Measurements from ENCODE around the gene OXCT2.
"Not testable (repeated sequence)": the region's sequence is repeated elsewhere in the genome, so short reads cannot be mapped to it uniquely, and the experiment has no call there.

Gene OXCT2

DNA sequence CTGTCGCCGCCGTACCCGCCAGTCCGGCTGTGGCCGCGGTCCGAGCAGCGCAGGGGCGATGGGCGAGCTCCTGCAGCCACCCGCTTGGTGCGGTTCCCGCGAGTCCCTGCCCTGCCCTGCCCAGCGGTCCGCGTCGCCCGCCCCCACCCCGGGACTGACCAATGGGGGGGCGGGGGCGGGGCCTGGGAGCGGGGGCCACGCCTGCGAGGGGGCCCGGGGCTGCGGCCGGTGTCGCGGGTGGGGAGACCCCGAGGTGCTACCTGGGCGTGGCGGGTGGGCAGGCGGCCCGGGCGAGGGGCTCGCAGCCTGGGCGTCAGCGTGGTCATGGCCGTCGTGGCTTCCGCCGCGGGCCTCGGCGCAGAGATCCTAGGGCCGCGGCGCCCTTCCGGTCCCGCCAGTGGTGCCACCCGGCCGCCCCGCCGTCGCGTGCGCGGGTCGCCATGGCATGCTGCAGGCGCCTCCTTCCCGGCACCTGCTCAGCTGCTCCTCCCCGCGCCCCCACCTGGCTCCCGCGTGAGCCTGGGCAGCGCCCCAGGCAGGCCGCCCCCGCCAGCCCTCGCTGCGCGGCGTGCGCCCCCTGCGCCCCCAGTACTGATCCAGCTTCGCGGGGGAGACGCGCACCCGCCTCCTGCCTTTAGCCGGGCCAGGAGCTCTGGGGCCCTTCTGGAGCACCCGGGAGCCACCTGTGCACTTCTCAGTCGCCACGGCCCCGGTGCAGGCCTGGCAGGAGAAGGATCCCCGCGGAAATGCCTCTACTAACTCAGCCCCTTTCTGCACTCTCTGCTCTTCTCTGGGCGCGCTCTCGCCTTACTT is 17.8 kb upstream of the OXCT2 start, which contains the start of gene BMP8B:
TSS of gene BMP8B (minus strand) at position 108 of the 813 bp plus-strand sequence. CDS start 380 bp downstream, outside the sequence.
- TF ChIP-seq POLR2AphosphoS5 (IDR thresholded peaks at IDR 0.05; ENCODE audit: borderline replicate concordance, low read depth, low read length) (no peak), FOXP2 (optimal IDR thresholded peaks at IDR 0.05; ENCODE audit: control extremely low read depth, extremely low read length, insufficient read depth) (no peak), EZH2 (IDR thresholded peaks at IDR 0.05) (no peak)
- no peaks in the 10 kb centered on the region for H3K9me3 ChIP-seq (ENCODE audit: low read depth, low read length)
- no peak within 1 kb of the TSS for H3K9ac ChIP-seq (ENCODE audit: insufficient read length)
- no peaks in the 10 kb centered on the region for H3K36me3 ChIP-seq (ENCODE audit: insufficient read depth, low read length)
- H3K4me3 ChIP-seq = peak within 1 kb of the TSS; percentile 73
- no peak for DNase-seq (ENCODE audit: low read depth, low spot score)
- H3K27ac ChIP-seq = no peak within 1 kb of the TSS

DNA sequence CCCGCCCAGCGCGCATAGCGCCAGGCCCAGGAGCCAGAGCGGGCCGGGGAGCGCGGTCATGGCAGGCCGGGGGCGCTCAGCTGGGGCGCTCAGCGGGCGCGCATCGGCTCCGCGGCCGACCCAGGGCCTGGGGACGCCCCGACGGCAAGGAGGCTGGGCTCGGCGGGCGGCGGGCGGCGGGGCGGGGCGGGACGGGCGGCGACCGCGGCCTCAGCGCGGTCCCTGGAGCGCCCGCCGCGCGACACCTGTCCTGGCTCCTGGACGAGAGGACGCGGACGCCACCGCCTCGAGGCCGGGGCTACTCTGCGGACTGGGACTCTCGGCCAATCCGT is 17.2 kb upstream of the OXCT2 start:
- no peak overlapping the region for H3K27ac ChIP-seq
- TF ChIP-seq POLR2AphosphoS5 (IDR thresholded peaks at IDR 0.05; ENCODE audit: borderline replicate concordance, low read depth, low read length) (no peak), FOXP2 (optimal IDR thresholded peaks at IDR 0.05; ENCODE audit: control extremely low read depth, extremely low read length, insufficient read depth) (no peak), EZH2 (IDR thresholded peaks at IDR 0.05) (no peak)
- no peaks in the 10 kb centered on the region for H3K36me3 ChIP-seq (ENCODE audit: insufficient read depth, low read length)
- peak overlapping the region; percentile 73 for H3K4me3 ChIP-seq
- no peak overlapping the region for H3K9ac ChIP-seq (ENCODE audit: insufficient read length)
- no peak for DNase-seq (ENCODE audit: low read depth, low spot score)
- H3K9me3 ChIP-seq (ENCODE audit: low read depth, low read length) = no peaks in the 10 kb centered on the region

DNA sequence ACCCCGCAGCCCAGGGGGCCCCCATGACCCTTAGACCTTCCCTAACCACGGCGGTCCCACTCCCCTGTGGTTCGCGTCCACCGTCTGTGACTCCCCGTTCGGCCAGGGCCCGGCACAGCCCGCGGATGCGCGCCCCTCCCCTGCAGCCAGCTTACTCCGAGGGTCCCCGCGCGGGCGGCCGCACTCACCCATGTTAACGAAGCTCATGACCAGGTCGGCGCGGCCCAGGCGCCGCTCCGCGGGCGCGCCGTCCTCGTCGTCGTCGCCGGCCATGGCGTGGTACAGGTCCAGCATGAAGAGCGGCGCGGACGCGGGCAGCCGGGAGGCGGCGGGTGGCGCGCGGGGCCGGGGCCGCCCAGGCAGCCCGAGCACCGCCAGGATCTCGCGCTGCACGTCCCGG is 16.8 kb upstream of the OXCT2 start:
- DNase-seq (ENCODE audit: low read depth, low spot score); H3K36me3 ChIP-seq (ENCODE audit: insufficient read depth, low read length); H3K9ac ChIP-seq (ENCODE audit: insufficient read length); H3K4me3 ChIP-seq; H3K9me3 ChIP-seq (ENCODE audit: low read depth, low read length); H3K27ac ChIP-seq: not testable (repeated sequence)

DNA sequence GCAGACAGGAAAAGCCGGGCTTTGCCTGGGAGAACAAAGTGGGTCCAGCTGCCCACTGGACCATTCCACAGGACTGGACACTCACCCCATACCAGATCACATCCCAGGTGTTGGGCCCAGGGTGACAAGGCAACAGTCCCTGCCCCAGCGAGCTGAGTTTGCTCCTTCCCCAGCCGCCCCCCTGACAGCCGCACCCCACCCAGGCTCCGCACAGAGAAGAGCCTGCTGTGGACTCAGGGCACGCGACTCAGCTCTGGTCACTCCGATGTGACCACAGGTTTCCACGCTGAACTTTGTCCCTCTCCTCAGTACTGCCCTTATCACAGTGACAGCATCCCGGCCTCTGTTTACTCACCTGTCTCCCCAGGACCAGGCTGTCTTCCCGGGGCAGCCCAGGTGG is 16.3 kb upstream of the OXCT2 start:
- DNase-seq (ENCODE audit: low read depth, low spot score) = no peak
- H3K36me3 ChIP-seq (ENCODE audit: insufficient read depth, low read length) = no peaks in the 10 kb centered on the region
- no peak overlapping the region for H3K4me3 ChIP-seq
- H3K9ac ChIP-seq (ENCODE audit: insufficient read length) = no peak overlapping the region
- no peaks in the 10 kb centered on the region for H3K9me3 ChIP-seq (ENCODE audit: low read depth, low read length)
- no peak overlapping the region for H3K27ac ChIP-seq
- TF ChIP-seq POLR2AphosphoS5 (IDR thresholded peaks at IDR 0.05; ENCODE audit: borderline replicate concordance, low read depth, low read length) (no peak), FOXP2 (optimal IDR thresholded peaks at IDR 0.05; ENCODE audit: control extremely low read depth, extremely low read length, insufficient read depth) (no peak), EZH2 (IDR thresholded peaks at IDR 0.05) (no peak)

DNA sequence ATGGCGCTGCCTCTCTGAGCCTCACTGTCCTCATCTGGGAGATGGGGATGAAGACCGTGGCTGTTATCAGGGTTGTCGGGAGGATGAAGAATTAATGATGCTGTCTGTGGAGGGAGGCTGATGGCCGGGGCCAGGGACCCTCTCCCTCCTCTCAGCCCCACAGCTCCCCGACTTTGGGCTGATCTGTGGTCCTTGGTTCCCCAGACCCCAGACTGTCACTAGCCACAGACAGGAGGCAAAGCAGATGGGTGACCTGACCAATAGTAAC is 15.9 kb upstream of the OXCT2 start:
- H3K36me3 ChIP-seq (ENCODE audit: insufficient read depth, low read length); H3K9ac ChIP-seq (ENCODE audit: insufficient read length); H3K4me3 ChIP-seq; DNase-seq (ENCODE audit: low read depth, low spot score); H3K27ac ChIP-seq; H3K9me3 ChIP-seq (ENCODE audit: low read depth, low read length): not testable (repeated sequence)

DNA sequence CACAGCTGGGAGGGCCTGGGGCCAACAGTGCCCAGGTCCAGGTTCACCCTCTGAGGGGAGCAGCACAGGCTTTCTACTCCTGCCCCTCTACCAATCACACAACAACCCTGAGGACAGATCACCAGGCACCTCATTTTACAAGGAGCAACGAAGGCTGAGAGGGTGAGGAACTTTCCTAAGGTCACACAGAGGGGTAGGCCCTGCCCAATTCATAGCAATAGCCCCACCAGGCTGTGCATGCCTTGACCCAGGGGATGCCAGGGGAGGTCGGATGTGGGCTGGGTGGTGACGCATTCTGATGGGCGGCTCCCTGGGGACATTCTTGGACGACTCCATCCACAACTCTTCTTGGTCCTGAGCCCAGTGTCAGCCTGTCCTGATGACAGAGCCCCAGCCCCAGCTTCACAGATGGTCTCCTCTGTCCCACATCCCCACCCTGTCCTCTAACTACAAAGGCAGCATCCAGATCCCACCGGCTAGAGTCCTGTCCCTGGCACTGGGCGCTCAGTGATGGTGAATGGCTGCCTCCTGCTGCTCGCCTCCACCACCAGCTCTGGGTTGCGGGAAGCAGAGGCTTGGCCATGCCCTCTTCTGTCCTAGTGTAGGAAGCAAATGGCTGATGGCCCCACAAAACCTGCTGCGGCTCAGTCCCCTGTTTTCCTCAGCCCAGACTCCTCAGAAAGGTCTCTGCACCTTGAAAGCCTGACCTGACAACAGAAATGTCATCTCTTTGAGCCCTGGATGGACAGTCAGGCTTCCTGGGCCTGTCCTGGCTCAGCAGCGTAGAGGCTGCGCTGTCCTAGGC is 15.4 kb upstream of the OXCT2 start:
- not testable (repeated sequence) for H3K36me3 ChIP-seq (ENCODE audit: insufficient read depth, low read length); H3K9ac ChIP-seq (ENCODE audit: insufficient read length); H3K4me3 ChIP-seq; H3K27ac ChIP-seq; H3K9me3 ChIP-seq (ENCODE audit: low read depth, low read length); DNase-seq (ENCODE audit: low read depth, low spot score)

DNA sequence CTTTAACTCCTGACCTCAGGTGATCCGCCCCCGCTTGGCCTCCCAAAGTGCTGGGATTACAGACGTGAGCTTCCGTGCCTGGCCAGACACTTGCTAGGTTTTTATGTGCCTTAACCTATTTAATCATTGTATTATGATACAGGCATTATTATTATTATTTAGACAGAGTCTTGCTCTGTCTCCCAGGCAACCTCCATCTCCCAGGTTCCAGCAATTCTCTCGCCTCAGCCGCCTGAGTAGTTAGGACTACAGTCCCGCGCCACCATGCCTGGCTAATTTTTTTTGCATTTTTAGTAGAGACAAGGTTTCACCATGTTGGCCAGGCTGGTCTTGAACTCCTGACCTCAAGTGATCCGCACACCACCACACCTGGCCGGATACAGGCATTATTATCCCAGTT is 11.5 kb upstream of the OXCT2 start:
- H3K9ac ChIP-seq (ENCODE audit: insufficient read length); H3K27ac ChIP-seq; H3K36me3 ChIP-seq (ENCODE audit: insufficient read depth, low read length); H3K4me3 ChIP-seq; DNase-seq (ENCODE audit: low read depth, low spot score); H3K9me3 ChIP-seq (ENCODE audit: low read depth, low read length): not testable (repeated sequence)

DNA sequence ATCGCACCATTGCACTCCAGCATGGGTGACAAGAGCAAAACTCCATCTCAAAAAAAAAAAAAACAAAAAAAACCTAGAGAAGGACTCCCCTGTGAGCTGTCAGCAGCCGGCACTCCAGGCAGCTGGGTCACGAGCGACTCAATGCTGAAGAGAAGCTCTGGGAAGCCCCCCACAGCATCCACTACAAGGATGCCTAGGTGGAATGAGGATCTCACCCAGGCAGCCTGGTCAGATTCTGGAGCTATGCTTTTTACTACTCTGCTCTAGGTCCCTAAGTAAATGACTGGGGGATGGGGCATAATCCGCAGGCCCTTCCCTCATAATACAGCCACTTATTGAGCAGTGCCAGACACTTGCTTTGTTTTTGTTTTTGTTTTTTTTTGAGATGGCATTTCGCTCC is 11.0 kb upstream of the OXCT2 start:
- Histone ChIP-seq H3K9me3 (ENCODE audit: low read depth, low read length) (no peaks in the 10 kb centered on the region), H3K9ac (ENCODE audit: insufficient read length) (no peak overlapping the region), H3K27ac (no peak overlapping the region), H3K36me3 (ENCODE audit: insufficient read depth, low read length) (no peaks in the 10 kb centered on the region), H3K4me3 (no peak overlapping the region)
- no peak for DNase-seq (ENCODE audit: low read depth, low spot score)
- TF ChIP-seq EZH2 (IDR thresholded peaks at IDR 0.05) = no peak

DNA sequence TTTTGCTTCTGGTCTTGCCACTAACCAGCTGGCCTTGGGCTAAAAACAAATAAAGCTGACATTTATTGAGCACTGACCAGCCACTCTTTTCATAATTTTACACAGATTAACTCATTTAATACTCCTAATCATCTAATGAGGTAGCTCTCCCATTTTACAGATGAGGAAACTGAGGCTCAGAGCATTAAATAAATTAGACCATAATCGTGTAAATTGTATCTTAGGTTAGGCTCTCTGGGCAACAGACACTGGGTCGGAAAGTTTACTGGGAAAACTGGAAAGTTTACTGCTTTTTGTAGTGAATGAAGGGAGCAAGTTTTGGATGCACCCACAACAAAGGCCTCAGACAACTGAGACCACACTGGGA is 10.2 kb upstream of the OXCT2 start:
- no peaks in the 10 kb centered on the region for H3K9me3 ChIP-seq (ENCODE audit: low read depth, low read length)
- DNase-seq (ENCODE audit: low read depth, low spot score) = no peak
- no peaks in the 10 kb centered on the region for H3K36me3 ChIP-seq (ENCODE audit: insufficient read depth, low read length)
- H3K4me3 ChIP-seq = no peak overlapping the region
- H3K27ac ChIP-seq = no peak overlapping the region
- no peak for TF ChIP-seq FOXP2 (optimal IDR thresholded peaks at IDR 0.05; ENCODE audit: control extremely low read depth, extremely low read length, insufficient read depth)
- H3K9ac ChIP-seq (ENCODE audit: insufficient read length) = no peak overlapping the region
